Measurements from ENCODE around the gene TMEM214. TPM values are rescaled to one million over a fixed set of nuclear protein-coding genes. Genes with fewer than 3 reads are reported as not detected.

TMEM214 gene
- total and polyA plus RNA-seq, 12 donors, result 24.7 to 53.4 (median 29.4) TPM

- H3K36me3 ChIP-seq, result peaks cover 0 to 40% (median 9%) of the 10 kb centered on the region in 9 donors
- peak within 1 kb of the TSS; percentile 70 to 98 (median 97) for H3K27ac ChIP-seq
- DNase-seq, result peak; percentile 92 to 95
- WGBS, 2 donors, result 0 to 1% methylated on average over 78 to 86 of the region's 86 CpGs
- intact Hi-C loops (cut with DNase I), result loop anchor here in 3 of 10 donors (1.0 to 2.0 kb wide), 2 partner anchors 20 to 21 kb away; partner anchors contain the start of gene AGBL5 (in 3 of the 3)
- H3K4me1 ChIP-seq, result peaks cover 10 to 78% (median 64%) of the 10 kb centered on the region in 9 donors
- H3K27me3 ChIP-seq, result no peaks in the 10 kb centered on the region
- peak within 1 kb of the TSS; percentile 50 to 98 (median 89) for H3K4me3 ChIP-seq
- peak in 3 of 9 donors; percentile 7 to 41 (median 21) for TF ChIP-seq CTCF (IDR thresholded peaks at IDR 0.05)
- no peaks in the 10 kb centered on the region for H3K9me3 ChIP-seq
- peak; percentile 87 to 96 (median 94) for ATAC-seq
Observed at GRCh38 chr2:27071277-27071989, 38.7 kb downstream of the TMEM214 start, which contains the start of gene OST4. Gene OST4 (minus strand): TSS chr2:27071654.

GRCh38 chr2:27071990-27072830 is 39.4 kb downstream of the TMEM214 start:
- Histone ChIP-seq H3K27me3 (no peaks in the 10 kb centered on the region), H3K4me1 (peaks cover 10 to 84% (median 67%) of the 10 kb centered on the region in 9 donors), H3K9me3 (no peaks in the 10 kb centered on the region), H3K36me3 (peaks cover 0 to 32% (median 9%) of the 10 kb centered on the region in 9 donors), H3K4me3 (peak overlapping the region; percentile 50 to 98 (median 89)), H3K27ac (peak overlapping the region; percentile 70 to 98 (median 97))
- peak; percentile 10 to 78 (median 55) for ATAC-seq
- intact Hi-C loops (cut with DNase I), result loop anchor here in 3 of 10 donors (1.0 to 2.0 kb wide), 2 partner anchors 21 kb away; partner anchors contain the start of gene AGBL5 (in 3 of the 3)
- WGBS, 2 donors, result 3% methylated on average over 34 of the region's 34 CpGs
- peak; percentile 76 to 86 for DNase-seq
- TF ChIP-seq CTCF (IDR thresholded peaks at IDR 0.05), result no peak

GRCh38 chr2:27072920-27073319 is 40.2 kb downstream of the TMEM214 start:
- 51 to 60% methylated on average over 5 of the region's 5 CpGs for WGBS, 2 donors
- no peak for TF ChIP-seq CTCF (IDR thresholded peaks at IDR 0.05)
- no peak for DNase-seq
- H3K27me3 ChIP-seq, result no peaks in the 10 kb centered on the region
- H3K9me3 ChIP-seq, result no peaks in the 10 kb centered on the region
- peak overlapping the region in 4 of 10 donors; percentile 75 to 98 (median 85) for H3K4me3 ChIP-seq
- H3K36me3 ChIP-seq, result peaks cover 0 to 25% (median 8%) of the 10 kb centered on the region in 9 donors
- peaks cover 10 to 89% (median 75%) of the 10 kb centered on the region in 9 donors for H3K4me1 ChIP-seq
- ATAC-seq, result no peak
- H3K27ac ChIP-seq, result peak overlapping the region in 9 of 10 donors; percentile 91 to 98 (median 97)
- intact Hi-C loops (cut with DNase I), result no loop called here

GRCh38 chr2:27073782-27074181 is 41.0 kb downstream of the TMEM214 start:
- peak in 1 of 2 donors; percentile 59 for DNase-seq
- H3K4me1 ChIP-seq, result peaks cover 10 to 83% (median 69%) of the 10 kb centered on the region in 9 donors
- peak overlapping the region in 9 of 10 donors; percentile 50 to 98 (median 97) for H3K27ac ChIP-seq
- peaks cover 0 to 17% (median 0%) of the 10 kb centered on the region in 9 donors for H3K36me3 ChIP-seq
- H3K27me3 ChIP-seq, result no peaks in the 10 kb centered on the region
- TF ChIP-seq CTCF (IDR thresholded peaks at IDR 0.05), result no peak
- WGBS, 2 donors, result 29 to 43% methylated on average over 2 of the region's 2 CpGs
- no peaks in the 10 kb centered on the region for H3K9me3 ChIP-seq
- intact Hi-C loops (cut with DNase I), result no loop called here
- no peak for ATAC-seq
- H3K4me3 ChIP-seq, result no peak overlapping the region
